ENCODE results near the gene RBSN.

GRCh38 chr3:15032650-15033049 lies 66.3 kb downstream of the RBSN start:
- no peak for TF ChIP-seq CTCF (IDR thresholded peaks at IDR 0.05)
- TF ChIP-seq POLR2A (IDR thresholded peaks at IDR 0.05) = no peak

All from adrenal gland (tissue), 5 donors.